ENCODE data around the gene TLCD1.

TLCD1 gene

DNA sequence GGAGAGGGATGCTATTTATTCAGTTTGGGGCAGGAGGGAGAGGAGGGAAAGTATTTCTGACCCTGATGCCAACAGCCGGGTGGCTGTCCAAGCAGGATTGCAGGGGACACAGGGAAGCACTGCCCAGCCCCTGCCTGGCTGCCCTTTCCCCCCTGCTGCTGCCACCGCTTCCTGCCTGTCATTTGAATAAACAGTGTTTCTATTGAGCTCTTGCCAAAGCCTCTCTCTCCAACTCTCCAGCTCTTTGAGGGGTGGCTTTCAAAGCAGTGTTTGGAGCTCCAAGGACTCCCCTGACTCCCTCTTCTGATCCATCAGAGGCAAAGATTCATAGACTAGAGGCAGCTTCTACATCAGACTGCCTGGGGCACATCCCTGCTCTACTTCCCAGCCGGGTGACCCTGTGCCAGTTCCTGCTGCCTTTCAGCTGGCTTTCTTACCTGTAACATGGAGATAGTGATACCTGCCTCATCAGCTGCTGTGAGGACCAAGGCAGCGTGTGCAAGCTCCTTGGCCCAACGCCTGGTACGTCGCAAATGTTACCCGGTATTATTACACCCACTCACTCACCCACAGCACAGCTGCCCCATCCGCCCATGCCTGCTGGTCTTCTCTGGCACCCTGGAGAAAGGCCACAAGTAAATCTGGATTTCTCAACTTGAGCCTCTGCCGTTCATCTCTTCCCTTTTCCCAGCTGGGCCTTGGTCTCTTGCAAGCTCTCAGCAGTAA is 23.8 kb downstream of the TLCD1 start:
- TF ChIP-seq, protein P1, sequence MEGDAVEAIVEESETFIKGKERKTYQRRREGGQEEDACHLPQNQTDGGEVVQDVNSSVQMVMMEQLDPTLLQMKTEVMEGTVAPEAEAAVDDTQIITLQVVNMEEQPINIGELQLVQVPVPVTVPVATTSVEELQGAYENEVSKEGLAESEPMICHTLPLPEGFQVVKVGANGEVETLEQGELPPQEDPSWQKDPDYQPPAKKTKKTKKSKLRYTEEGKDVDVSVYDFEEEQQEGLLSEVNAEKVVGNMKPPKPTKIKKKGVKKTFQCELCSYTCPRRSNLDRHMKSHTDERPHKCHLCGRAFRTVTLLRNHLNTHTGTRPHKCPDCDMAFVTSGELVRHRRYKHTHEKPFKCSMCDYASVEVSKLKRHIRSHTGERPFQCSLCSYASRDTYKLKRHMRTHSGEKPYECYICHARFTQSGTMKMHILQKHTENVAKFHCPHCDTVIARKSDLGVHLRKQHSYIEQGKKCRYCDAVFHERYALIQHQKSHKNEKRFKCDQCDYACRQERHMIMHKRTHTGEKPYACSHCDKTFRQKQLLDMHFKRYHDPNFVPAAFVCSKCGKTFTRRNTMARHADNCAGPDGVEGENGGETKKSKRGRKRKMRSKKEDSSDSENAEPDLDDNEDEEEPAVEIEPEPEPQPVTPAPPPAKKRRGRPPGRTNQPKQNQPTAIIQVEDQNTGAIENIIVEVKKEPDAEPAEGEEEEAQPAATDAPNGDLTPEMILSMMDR (IDR thresholded peaks at IDR 0.05; ENCODE audit: low read depth, low read length, missing control alignments): no peak
- no peak overlapping the region for H3K4me3 ChIP-seq (ENCODE audit: low read depth, low read length)
- DNase-seq: no peak
- no peak overlapping the region for H3K27ac ChIP-seq
- no peaks in the 10 kb centered on the region for H3K27me3 ChIP-seq (replicated peaks)
- in situ Hi-C loops (cut with HindIII; ENCODE audit: low pct_ligation_motif_present, low sequenced_read_pairs): no loop called here
- H3K36me3 ChIP-seq (replicated peaks): peaks cover 62% of the 10 kb centered on the region

DNA sequence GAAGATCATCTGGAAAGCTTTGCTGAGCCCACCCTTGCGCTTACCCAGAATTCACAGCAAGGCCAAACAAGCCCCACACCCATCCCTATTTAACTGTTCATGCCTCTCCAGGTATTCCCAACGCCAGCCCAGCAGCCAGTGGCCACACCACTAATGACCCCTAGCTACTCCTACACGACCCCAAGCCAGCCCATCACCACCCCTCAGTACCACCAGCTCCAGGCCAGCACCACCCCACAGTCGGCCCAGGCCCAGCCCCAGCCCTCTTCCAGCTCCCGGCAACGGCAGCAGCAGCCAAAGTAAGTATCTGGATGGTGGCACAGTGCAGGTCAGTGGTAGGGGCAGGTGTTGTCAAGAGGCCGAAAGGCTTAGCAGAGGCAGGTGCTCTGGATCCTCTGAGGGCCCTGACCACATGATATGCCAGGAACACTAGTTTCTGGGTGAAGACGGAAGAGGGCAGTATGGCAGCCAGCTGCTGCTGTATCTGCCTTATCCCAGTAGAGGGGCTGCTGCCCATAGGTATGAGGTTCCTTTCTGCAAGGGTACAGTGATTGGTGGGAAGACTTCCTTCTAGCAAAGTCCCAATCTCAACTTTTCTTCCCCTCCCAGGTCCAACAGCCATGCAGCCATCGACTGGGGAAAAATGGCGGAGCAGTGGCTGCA is 25.1 kb downstream of the TLCD1 start:
- H3K27me3 ChIP-seq (replicated peaks): no peaks in the 10 kb centered on the region
- DNase-seq: no peak
- no peak overlapping the region for H3K4me3 ChIP-seq (ENCODE audit: low read depth, low read length)
- peaks cover 70% of the 10 kb centered on the region for H3K36me3 ChIP-seq (replicated peaks)
- no peak overlapping the region for H3K27ac ChIP-seq
- TF ChIP-seq, protein P1 (IDR thresholded peaks at IDR 0.05; ENCODE audit: low read depth, low read length, missing control alignments): no peak
- in situ Hi-C loops (cut with HindIII; ENCODE audit: low pct_ligation_motif_present, low sequenced_read_pairs): no loop called here

DNA sequence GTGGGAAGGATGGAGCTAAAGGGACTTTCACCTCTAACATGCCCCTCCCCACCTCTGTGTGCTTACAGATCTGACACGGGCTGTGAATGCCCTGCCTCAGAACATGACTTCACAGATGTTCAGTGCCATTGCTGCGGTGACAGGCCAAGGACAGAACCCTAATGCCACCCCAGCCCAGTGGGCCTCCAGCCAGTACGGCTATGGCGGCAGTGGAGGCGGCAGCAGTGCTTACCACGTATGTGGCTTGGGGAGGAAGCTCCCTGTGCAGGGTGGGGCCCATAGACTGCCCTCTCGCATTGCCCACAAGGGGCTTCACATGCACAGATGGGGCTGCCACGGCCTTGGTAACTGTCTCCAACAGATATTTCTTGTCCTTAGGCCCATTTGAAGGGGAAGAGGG is 25.8 kb downstream of the TLCD1 start:
- no peak overlapping the region for H3K4me3 ChIP-seq (ENCODE audit: low read depth, low read length)
- TF ChIP-seq, protein P1 (IDR thresholded peaks at IDR 0.05; ENCODE audit: low read depth, low read length, missing control alignments): no peak
- H3K27ac ChIP-seq: no peak overlapping the region
- no peaks in the 10 kb centered on the region for H3K27me3 ChIP-seq (replicated peaks)
- no peak for DNase-seq
- in situ Hi-C loops (cut with HindIII; ENCODE audit: low pct_ligation_motif_present, low sequenced_read_pairs): no loop called here
- H3K36me3 ChIP-seq (replicated peaks): peaks cover 77% of the 10 kb centered on the region

DNA sequence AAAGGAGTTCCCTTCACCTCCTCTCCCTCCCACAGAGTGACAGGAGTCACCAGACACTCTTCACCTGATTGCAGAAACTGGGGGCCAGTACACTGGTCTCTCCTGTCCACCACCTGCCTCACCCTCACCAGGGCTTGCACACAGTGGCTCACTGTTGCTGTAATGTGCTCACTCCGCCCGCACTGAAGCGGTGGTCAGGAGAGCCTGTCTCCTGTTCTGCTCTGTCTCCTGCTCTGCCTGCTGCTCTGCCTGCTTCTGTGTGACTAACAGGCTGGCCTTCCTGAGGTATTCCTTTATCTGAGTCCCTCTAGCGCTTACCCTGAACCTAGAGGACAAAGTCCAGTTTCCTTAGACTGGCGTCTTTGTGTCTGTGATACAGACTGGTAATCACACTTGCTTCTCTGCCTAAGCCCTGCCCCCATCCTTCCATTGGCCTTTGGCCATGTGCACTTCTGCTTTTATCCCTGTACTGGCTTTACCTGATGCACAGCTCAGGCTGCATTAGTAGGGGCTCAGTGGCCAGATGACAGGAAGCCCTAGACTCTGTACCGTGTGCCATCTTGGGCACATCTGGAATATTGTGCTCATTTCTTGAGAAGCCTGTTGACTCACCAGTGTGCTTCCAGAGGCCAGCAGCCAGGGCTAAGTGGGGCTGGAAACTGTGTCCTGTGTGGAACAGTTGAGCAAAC is 27.6 kb downstream of the TLCD1 start:
- Histone ChIP-seq H3K27me3 (replicated peaks) (no peaks in the 10 kb centered on the region), H3K36me3 (replicated peaks) (peaks cover 93% of the 10 kb centered on the region), H3K27ac (no peak overlapping the region), H3K4me3 (ENCODE audit: low read depth, low read length) (no peak overlapping the region)
- no peak for DNase-seq
- in situ Hi-C loops (cut with HindIII; ENCODE audit: low pct_ligation_motif_present, low sequenced_read_pairs): no loop called here
- TF ChIP-seq, protein P1 (IDR thresholded peaks at IDR 0.05; ENCODE audit: low read depth, low read length, missing control alignments): no peak

DNA sequence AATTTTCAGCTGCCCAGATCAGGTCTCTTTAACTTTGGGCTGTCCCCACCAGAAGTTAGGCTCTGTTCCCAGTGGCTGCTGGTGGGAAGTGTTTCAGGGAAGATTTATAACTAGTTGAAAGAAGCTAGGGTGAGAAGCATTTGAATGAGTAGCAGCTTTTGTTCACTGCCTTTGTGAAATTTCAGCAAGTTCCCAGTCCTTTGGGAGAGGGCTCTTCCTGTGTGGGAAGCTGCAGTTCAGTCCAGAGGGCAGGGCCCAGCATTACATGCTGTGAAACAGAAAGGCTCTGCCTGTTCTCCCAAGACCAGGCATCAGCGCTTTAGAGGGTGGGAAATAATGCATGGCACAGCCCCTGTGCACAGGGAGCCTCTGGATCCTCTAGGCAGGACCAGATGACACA is 32.2 kb downstream of the TLCD1 start:
- no peak overlapping the region for H3K27ac ChIP-seq
- TF ChIP-seq, protein P1 (IDR thresholded peaks at IDR 0.05; ENCODE audit: low read depth, low read length, missing control alignments): no peak
- no peaks in the 10 kb centered on the region for H3K27me3 ChIP-seq (replicated peaks)
- no peak overlapping the region for H3K4me3 ChIP-seq (ENCODE audit: low read depth, low read length)
- H3K36me3 ChIP-seq (replicated peaks): peaks cover 81% of the 10 kb centered on the region
- no peak for DNase-seq
- in situ Hi-C loops (cut with HindIII; ENCODE audit: low pct_ligation_motif_present, low sequenced_read_pairs): no loop called here
